SK-N-MC (cell line): Measurements from ENCODE around the gene TMEM52B.

ENCODE experiments used
- EZH2 ChIP-seq: fragments of 200-600 bp; sonication (generic); IDR thresholded peaks from one replicate; pipeline ENCODE4 v1.6.1; 2017; ENCODE audit warnings: antibody characterized with exemption
- POLR2AphosphoS5 ChIP-seq: IDR thresholded peaks from 2 replicates; pipeline ENCODE4 v1.6.1; 2012; ENCODE audit warnings: mild to moderate bottlenecking, low read depth, low read length, borderline replicate concordance

- TF ChIP-seq EZH2 (no peak), POLR2AphosphoS5 (no peak)
Measured at GRCh38 chr12:10169104-10169503, 9.7 kb upstream of the TMEM52B start.
